ENCODE measurements around the gene SV2C.

DNA sequence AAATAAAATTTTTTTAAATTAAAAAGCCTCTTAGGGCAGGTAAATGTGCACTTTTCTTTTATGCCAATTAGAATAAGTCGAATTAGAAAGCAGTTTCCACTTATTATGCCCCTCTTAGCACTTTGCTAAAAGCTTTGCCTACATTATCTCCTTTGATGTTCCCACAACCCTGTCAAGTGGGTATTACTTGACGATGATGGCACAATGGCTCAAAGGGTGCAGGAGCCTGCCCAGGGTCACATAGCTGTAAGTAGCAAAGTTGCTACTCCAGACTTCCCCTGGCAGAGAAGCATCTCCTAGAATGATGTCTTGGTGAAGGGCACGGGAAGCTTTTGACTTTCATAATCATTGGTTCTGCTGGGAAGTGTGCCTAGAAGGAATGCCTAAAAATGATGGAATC lies 301.5 kb downstream of the SV2C start:
- no peak for TF ChIP-seq CTCF (tag by site-specific recombination; IDR thresholded peaks at IDR 0.05)
- TF ChIP-seq, protein P1, sequence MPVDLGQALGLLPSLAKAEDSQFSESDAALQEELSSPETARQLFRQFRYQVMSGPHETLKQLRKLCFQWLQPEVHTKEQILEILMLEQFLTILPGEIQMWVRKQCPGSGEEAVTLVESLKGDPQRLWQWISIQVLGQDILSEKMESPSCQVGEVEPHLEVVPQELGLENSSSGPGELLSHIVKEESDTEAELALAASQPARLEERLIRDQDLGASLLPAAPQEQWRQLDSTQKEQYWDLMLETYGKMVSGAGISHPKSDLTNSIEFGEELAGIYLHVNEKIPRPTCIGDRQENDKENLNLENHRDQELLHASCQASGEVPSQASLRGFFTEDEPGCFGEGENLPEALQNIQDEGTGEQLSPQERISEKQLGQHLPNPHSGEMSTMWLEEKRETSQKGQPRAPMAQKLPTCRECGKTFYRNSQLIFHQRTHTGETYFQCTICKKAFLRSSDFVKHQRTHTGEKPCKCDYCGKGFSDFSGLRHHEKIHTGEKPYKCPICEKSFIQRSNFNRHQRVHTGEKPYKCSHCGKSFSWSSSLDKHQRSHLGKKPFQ (tag by site-specific recombination; IDR thresholded peaks at IDR 0.05), result no peak
- TF ChIP-seq, protein P2, sequence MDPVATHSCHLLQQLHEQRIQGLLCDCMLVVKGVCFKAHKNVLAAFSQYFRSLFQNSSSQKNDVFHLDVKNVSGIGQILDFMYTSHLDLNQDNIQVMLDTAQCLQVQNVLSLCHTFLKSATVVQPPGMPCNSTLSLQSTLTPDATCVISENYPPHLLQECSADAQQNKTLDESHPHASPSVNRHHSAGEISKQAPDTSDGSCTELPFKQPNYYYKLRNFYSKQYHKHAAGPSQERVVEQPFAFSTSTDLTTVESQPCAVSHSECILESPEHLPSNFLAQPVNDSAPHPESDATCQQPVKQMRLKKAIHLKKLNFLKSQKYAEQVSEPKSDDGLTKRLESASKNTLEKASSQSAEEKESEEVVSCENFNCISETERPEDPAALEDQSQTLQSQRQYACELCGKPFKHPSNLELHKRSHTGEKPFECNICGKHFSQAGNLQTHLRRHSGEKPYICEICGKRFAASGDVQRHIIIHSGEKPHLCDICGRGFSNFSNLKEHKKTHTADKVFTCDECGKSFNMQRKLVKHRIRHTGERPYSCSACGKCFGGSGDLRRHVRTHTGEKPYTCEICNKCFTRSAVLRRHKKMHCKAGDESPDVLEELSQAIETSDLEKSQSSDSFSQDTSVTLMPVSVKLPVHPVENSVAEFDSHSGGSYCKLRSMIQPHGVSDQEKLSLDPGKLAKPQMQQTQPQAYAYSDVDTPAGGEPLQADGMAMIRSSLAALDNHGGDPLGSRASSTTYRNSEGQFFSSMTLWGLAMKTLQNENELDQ (tag by site-specific recombination; IDR thresholded peaks at IDR 0.05; ENCODE audit: low read depth), result no peak
- no peak for TF ChIP-seq REST (tag by site-specific recombination; IDR thresholded peaks at IDR 0.05)
- no peak for TF ChIP-seq SP2 (tag by site-specific recombination; IDR thresholded peaks at IDR 0.05)
- no peak for TF ChIP-seq ZNF138 (tag by site-specific recombination; IDR thresholded peaks at IDR 0.05; ENCODE audit: borderline replicate concordance)
- no peak for TF ChIP-seq YY1 (tag by site-specific recombination; IDR thresholded peaks at IDR 0.05)
- TF ChIP-seq KLF16 (tag by site-specific recombination; IDR thresholded peaks at IDR 0.05), result no peak
- TF ChIP-seq SCRT2 (tag by site-specific recombination; IDR thresholded peaks at IDR 0.05), result no peak
- no peak for TF ChIP-seq PRDM10 (tag by site-specific recombination; IDR thresholded peaks at IDR 0.05)

Measured in HEK293 (cell line).